Mucosa of stomach (tissue), 1 donor: ENCODE data around the gene PDE9A.

Experiments
- H3K27me3 ChIP-seq: one replicate; pipeline ENCODE4 v1.7.0; 2013; ENCODE audit warnings: mild to moderate bottlenecking, low read length; ENCODE audit not compliant: control insufficient read depth, insufficient read depth
- H3K36me3 ChIP-seq: one replicate; pipeline ENCODE4 v1.7.0; 2013; ENCODE audit warnings: low read length; ENCODE audit not compliant: control insufficient read depth, insufficient read depth
- H3K4me1 ChIP-seq: one replicate; pipeline ENCODE4 v1.7.0; 2013; ENCODE audit warnings: mild to moderate bottlenecking, low read length; ENCODE audit not compliant: control insufficient read depth, insufficient read depth
- H3K4me3 ChIP-seq: one replicate; pipeline ENCODE4 v1.7.0; 2013; ENCODE audit warnings: low read length
- H3K9ac ChIP-seq: one replicate; pipeline ENCODE4 v1.7.0; 2013; ENCODE audit warnings: mild to moderate bottlenecking, low read length, moderate library complexity
- H3K9me3 ChIP-seq: one replicate; pipeline ENCODE4 v1.7.0; 2013; ENCODE audit warnings: mild to moderate bottlenecking, low read length, moderate library complexity; ENCODE audit not compliant: control insufficient read depth
- donor health status: Pancreatic carcinoma.

The PDE9A gene

DNA sequence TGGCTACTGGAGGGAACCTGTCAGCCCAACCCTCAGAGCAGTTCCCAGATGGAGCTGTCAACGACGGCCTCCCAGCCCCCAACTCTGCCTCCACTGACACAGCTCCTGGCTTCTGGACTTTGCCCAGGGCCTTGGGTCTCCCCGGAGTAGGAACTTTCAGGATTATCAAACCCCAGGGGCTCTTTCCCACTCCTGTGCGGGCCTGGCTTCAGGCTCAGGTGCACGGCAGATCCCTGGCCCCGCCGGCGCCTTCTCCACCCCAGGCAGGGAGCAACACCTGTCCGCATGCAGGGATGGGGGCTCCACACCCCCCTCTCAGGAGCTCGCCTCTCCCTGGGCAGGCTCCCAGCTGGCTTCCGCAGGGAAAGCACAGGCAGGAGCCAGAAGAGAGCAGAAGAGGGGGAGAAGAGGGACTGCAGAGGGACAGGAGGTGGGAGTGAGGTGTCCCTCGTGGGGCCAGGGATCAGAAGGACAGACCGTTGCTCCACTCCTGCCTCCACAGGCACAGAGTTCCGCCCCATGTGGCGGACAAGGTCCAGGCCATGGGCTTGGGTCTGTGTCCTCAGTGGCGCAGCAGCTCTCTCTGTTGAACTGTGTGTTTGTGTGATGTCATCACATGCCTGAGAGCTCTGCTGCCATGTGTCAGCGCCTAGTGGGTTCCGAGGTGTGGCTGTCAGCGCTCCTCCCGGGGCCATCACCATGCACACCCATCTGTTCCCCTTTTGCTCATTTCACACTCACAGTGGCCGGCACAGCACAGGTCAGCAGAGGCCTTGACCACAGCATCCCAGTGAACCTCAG is 107.7 kb downstream of the PDE9A start:
- Histone ChIP-seq H3K4me3 (no peak overlapping the region), H3K9me3 (no peaks in the 10 kb centered on the region), H3K9ac (no peak overlapping the region), H3K27me3 (no peaks in the 10 kb centered on the region), H3K4me1 (peaks cover 7% of the 10 kb centered on the region), H3K36me3 (no peaks in the 10 kb centered on the region)

DNA sequence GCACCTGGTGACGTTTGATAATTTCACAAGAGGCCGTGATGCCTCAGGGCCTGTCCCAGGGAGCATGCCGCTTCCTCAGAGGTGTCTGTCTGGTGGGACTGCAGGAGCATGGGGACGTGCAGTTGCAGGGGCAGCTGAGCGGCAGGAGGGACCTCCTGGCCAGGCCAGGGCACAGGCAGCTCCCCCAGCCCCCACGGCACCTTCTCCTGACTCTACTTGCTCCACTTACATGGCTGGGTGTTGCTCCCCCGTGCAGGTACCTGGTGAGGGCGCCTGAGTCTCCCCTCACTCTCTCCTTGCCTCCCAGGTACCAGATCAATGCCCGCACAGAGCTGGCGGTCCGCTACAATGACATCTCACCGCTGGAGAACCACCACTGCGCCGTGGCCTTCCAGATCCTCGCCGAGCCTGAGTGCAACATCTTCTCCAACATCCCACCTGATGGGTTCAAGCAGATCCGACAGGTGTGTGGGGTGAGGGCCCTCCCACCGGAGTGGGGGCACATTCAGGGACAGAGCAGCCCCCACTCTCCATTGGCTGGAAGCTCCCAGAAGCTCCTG is 108.4 kb downstream of the PDE9A start:
- no peaks in the 10 kb centered on the region for H3K27me3 ChIP-seq
- H3K4me3 ChIP-seq: no peak overlapping the region
- H3K36me3 ChIP-seq: no peaks in the 10 kb centered on the region
- H3K4me1 ChIP-seq: peaks cover 7% of the 10 kb centered on the region
- H3K9me3 ChIP-seq: no peaks in the 10 kb centered on the region
- no peak overlapping the region for H3K9ac ChIP-seq

DNA sequence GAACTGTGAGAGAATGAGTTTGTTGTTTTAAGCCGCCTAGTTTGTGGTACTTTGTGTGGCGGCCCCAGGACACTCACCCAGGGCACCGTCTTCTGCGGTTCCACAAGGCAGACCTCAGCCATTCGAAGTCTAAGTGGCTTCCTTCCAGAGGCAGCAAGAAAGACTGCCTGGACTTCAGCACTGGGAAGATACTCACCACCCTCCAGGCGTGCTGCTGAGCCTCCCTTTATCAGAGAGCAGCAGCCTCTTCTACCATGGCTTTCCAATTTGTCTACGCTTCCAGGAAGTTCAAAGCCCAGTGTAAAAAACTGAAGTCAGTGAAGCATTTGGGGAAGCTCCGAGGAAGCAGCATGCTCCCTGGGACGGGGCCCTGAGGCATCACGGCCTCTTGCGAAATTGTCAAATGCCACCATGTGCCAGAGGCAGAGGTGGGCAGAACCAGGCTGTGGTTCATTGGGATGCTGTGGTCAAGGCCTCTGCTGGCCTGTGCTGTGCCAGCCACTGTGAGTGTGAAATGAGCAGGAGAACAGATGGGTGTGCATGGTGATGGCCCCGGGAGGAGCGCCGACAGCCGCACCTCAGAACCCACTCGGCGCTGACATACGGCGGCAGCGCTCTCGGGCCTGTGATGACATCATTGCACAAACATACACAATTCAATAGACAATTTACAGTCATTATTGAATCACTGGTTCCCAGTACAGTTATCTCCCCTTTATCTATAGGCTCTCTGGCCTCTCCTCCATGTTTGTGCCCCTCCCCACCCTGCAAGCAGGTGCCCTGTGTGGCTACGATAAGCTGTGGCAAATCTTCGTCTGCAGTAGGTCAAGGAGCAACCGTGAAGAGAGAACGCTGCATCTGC is 110.4 kb downstream of the PDE9A start:
- Histone ChIP-seq H3K9me3 (no peaks in the 10 kb centered on the region), H3K27me3 (no peaks in the 10 kb centered on the region), H3K9ac (no peak overlapping the region), H3K4me3 (no peak overlapping the region), H3K4me1 (peaks cover 7% of the 10 kb centered on the region), H3K36me3 (no peaks in the 10 kb centered on the region)

- Histone ChIP-seq H3K9me3 (no peaks in the 10 kb centered on the region), H3K9ac (no peak overlapping the region), H3K4me3 (no peak overlapping the region), H3K27me3 (no peaks in the 10 kb centered on the region), H3K4me1 (peaks cover 7% of the 10 kb centered on the region), H3K36me3 (no peaks in the 10 kb centered on the region)
Observed at GRCh38 chr21:42764443-42764760, 111.0 kb downstream of the PDE9A start.

- no peaks in the 10 kb centered on the region for H3K27me3 ChIP-seq
- no peaks in the 10 kb centered on the region for H3K9me3 ChIP-seq
- H3K36me3 ChIP-seq: no peaks in the 10 kb centered on the region
- no peak overlapping the region for H3K9ac ChIP-seq
- no peak overlapping the region for H3K4me3 ChIP-seq
- H3K4me1 ChIP-seq: peaks cover 7% of the 10 kb centered on the region
Observed at GRCh38 chr21:42764883-42765282, 111.5 kb downstream of the PDE9A start.

DNA sequence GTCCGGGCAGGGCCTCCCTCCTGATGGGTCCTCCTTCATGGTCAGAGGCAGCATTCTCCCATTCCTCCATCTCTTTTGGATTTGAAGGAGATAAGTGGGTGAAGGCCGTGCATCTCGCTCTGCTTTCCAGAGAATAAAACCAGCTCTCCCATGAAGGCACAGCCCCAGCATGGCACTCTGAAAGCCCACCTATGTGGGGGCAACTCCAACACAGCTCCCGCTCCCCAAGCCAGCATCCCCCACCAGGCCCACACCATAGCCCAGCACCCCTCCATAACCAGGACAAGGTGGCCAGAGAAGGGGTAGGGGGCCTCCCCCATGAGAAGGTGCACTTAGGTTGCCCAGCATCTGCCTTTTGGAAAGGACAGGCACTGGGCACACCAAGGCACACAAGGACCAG is 112.2 kb downstream of the PDE9A start:
- H3K27me3 ChIP-seq: no peaks in the 10 kb centered on the region
- H3K4me1 ChIP-seq: peaks cover 5% of the 10 kb centered on the region
- no peak overlapping the region for H3K9ac ChIP-seq
- no peaks in the 10 kb centered on the region for H3K36me3 ChIP-seq
- H3K4me3 ChIP-seq: no peak overlapping the region
- H3K9me3 ChIP-seq: no peaks in the 10 kb centered on the region

GRCh38 chr21:42766739-42767560 is 113.5 kb downstream of the PDE9A start:
- H3K9me3 ChIP-seq: no peaks in the 10 kb centered on the region
- H3K9ac ChIP-seq: no peak overlapping the region
- H3K36me3 ChIP-seq: no peaks in the 10 kb centered on the region
- no peaks in the 10 kb centered on the region for H3K27me3 ChIP-seq
- H3K4me1 ChIP-seq: no peaks in the 10 kb centered on the region
- H3K4me3 ChIP-seq: no peak overlapping the region

- Histone ChIP-seq H3K36me3 (no peaks in the 10 kb centered on the region), H3K4me1 (no peaks in the 10 kb centered on the region), H3K9me3 (no peaks in the 10 kb centered on the region)
Observed at GRCh38 chr21:42767561-42767835, 114.1 kb downstream of the PDE9A start.

GRCh38 chr21:42768324-42769121 is 115.1 kb downstream of the PDE9A start:
- Histone ChIP-seq H3K9me3 (no peaks in the 10 kb centered on the region), H3K4me1 (no peaks in the 10 kb centered on the region), H3K4me3 (no peak overlapping the region), H3K9ac (no peak overlapping the region), H3K27me3 (no peaks in the 10 kb centered on the region), H3K36me3 (no peaks in the 10 kb centered on the region)

More at GRCh38 chr21:42767561-42767835, 114.1 kb downstream of the PDE9A start:
- H3K27me3 ChIP-seq: no peaks in the 10 kb centered on the region
- no peak overlapping the region for H3K9ac ChIP-seq
- H3K4me3 ChIP-seq: no peak overlapping the region

DNA sequence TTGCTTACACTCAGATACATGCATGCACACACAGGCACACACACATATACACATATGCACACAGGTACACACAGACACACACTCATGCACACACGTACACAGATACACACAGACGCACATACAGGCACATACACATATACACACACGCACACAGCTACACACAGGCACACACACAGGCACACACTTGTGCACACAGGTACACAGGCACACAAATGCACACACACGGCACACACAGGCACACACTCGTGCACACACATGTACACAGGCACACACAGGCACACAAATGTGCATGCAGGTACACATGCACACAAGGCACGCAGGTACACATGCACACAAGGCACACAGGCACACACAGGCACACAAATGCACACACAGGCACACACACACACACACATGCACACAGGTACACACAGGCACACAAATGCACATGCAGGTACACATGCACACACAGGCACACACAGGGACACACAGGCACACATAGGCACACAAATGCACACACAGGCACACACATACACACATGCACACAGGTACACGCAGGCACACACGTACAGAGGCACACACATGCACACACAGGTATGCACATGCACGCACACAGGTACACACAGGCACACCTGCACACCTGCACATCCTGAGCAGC is 115.9 kb downstream of the PDE9A start:
- Histone ChIP-seq H3K9me3 (no peaks in the 10 kb centered on the region), H3K4me1 (no peaks in the 10 kb centered on the region), H3K27me3 (no peaks in the 10 kb centered on the region), H3K36me3 (no peaks in the 10 kb centered on the region), H3K9ac (no peak overlapping the region), H3K4me3 (no peak overlapping the region)
